GM12874 (cell line): ENCODE results near the gene ADI1.

ENCODE experiments used
- CTCF ChIP-seq: IDR thresholded peaks from 2 replicates; pipeline ENCODE4 v1.5.1; 2011; ENCODE audit warnings: low read depth, mild to moderate bottlenecking, control low read depth, low read length, moderate library complexity; ENCODE audit not compliant: insufficient read depth

The ADI1 gene

GRCh38 chr2:3481011-3481400 lies 38.3 kb downstream of the ADI1 start:
- no peak for TF ChIP-seq CTCF

GRCh38 chr2:3480352-3481010 lies 38.9 kb downstream of the ADI1 start:
- no peak for TF ChIP-seq CTCF

GRCh38 chr2:3479430-3480320 lies 39.7 kb downstream of the ADI1 start:
- TF ChIP-seq CTCF, result no peak

- TF ChIP-seq CTCF, result no peak
Measured at GRCh38 chr2:3478846-3479385, 40.4 kb downstream of the ADI1 start.

- no peak for TF ChIP-seq CTCF
Measured at GRCh38 chr2:3476985-3477327, 42.4 kb downstream of the ADI1 start.

- no peak for TF ChIP-seq CTCF
Measured at GRCh38 chr2:3476321-3476984, 42.9 kb downstream of the ADI1 start.

GRCh38 chr2:3475771-3476170 lies 43.6 kb downstream of the ADI1 start:
- TF ChIP-seq CTCF, result no peak
